ENCODE data around the gene IGSF23.
A peak's percentile ranks its signal among the peaks of the same experiment; 100 is the strongest.

IGSF23 gene, protein sequence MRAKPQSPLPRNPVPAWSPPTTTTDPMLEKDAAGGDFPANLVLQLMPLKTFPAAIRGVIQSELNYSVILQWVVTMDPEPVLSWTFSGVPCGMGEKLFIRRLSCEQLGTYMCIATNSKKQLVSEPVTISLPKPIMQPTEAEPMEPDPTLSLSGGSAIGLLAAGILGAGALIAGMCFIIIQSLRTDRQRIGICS

GRCh38 chr19:44613295-44614178 lies at the start of gene IGSF23:
TSS of gene IGSF23 (plus strand) at chr19:44613563. CDS start at chr19:44613646, 83 bp downstream.
- no peak for DNase-seq

DNA sequence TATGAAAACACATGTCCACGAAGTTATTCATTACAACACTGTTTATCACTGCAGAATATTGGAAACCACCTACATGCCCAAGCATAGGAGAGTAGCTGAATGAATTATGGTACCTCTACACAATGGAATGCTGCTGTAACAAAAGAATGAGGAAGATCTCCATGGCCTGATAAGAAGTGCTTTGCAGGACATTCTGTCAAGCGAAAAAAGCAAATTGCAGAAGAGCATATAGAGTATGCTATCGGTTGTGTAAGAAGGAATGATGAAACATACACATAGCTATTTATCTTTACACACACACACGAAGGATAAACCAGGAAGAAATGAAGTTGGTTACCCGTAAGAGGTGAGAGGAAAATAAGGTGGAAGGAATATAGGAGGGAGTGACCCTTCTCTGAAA lies 46.4 kb upstream of the IGSF23 start:
- no peak for DNase-seq

DNA sequence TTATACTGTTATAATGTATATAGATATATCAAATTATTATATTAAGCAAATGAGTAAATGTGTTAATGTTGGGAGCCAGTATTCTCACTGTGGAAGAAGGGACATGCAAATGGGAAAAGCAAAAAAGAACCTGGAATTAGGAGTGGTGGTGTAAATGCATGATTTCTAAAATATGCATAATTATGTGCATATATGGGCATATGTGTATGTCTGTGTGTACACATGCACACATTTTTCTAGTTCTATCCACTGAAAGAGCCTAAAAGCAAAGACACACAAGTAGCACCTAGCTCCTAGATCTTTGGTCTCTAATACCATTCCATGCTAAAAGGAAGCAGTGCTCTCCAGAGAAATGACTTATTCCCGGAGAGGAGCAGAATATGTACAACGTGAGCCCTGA lies 45.6 kb upstream of the IGSF23 start:
- no peak for DNase-seq

GRCh38 chr19:44570603-44570983 lies 42.8 kb upstream of the IGSF23 start:
- DNase-seq = no peak

DNA sequence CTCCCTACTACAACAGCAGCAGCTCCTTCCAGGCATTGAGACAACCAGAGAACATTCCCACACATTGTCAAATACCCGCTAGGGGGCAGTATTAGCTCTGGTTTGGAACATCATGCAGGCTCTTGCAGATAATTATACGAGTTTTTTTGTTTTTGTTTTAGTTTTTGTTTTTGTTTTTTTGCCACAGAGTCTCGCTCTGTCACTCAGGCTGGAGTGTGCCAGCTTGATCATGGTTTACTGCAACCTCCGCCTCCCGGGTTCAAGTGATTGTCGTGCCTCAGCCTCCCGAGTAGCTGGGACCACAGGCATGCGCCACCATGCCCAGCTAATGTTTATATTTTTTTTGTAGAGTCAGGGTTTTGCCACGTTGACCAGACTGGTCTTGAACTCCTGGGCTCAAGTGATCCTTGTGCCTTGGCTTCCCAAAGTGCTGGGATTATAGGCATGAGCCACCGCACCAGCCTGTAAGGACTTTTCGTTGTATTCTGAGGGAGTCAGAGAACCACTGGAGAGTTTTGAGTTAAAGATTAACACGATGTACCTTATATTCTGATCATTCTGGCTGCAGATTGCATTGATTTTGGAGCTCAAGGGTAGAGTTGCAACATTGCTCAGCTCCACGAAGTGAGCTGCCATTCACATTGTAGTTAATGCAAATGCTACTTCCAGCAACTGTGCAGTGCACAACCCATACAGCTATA lies 42.2 kb upstream of the IGSF23 start:
- peak; percentile 54 to 73 for DNase-seq

GRCh38 chr19:44571830-44572580 lies 41.4 kb upstream of the IGSF23 start:
- DNase-seq = no peak

DNA sequence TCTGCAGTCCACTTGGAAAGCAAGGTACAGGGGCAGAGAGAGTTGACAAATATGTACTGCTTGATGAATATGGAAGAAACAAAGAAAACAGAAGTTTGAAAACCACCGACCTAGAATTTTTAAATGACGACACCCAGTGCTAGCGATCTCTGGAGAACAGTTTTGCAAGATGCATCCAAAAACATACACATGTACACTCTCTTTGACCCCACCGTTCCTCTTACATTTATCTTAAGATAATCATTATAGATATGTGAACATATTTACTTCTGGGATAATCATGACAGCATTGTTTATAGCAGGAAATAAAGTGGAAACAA lies 40.8 kb upstream of the IGSF23 start:
- no peak for DNase-seq

- no peak for DNase-seq
Measured at GRCh38 chr19:44573183-44573582, 40.2 kb upstream of the IGSF23 start.

DNA sequence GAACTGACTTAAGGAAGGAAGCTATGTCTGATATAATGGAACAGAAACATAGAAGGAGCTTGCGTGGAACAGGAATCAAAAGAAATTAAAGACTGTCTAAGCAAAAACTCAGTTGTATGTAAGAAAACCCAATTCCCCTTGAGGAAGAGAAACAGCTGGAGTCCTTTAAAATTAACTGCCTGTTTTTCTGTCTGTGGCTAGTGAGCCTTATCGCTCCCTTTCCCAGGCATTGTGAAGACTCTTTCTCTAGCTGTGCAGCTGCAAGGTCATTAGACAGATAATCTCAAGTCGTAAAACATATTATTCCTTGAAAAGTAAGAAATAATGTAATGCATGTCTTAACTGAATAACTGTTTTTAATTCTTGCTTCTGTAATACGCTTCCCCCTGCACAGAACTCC lies 39.7 kb upstream of the IGSF23 start:
- DNase-seq = no peak

GRCh38 chr19:44574186-44574950 lies 39.0 kb upstream of the IGSF23 start:
- DNase-seq = no peak

DNA sequence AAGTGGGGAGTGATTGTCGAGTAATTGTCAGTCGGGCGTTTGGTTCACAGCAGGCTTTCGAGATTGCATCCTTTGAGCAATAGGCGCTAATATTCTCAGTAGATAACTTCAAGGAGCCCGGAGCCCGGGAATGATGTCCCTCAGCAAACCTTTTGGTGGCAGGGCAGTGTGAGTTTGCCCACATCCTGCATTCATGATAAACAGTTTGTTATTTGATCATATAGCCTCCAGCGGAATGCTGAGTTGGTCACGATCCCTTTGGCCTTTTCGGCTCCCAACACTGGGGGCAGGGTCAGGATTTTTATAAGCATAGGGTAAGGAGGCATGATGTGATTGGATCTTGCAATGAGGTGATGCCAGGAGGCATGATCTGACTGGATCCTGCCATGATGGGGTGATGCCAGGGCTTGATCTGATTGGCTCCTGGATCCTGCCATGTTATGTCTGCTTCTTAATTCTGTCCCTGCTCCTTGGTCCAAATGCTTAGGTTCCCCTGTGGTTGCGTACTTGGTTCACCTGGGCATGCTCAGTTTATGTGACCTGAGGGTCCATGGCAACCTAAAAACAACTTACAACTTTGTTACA lies 38.2 kb upstream of the IGSF23 start:
- no peak for DNase-seq

DNA sequence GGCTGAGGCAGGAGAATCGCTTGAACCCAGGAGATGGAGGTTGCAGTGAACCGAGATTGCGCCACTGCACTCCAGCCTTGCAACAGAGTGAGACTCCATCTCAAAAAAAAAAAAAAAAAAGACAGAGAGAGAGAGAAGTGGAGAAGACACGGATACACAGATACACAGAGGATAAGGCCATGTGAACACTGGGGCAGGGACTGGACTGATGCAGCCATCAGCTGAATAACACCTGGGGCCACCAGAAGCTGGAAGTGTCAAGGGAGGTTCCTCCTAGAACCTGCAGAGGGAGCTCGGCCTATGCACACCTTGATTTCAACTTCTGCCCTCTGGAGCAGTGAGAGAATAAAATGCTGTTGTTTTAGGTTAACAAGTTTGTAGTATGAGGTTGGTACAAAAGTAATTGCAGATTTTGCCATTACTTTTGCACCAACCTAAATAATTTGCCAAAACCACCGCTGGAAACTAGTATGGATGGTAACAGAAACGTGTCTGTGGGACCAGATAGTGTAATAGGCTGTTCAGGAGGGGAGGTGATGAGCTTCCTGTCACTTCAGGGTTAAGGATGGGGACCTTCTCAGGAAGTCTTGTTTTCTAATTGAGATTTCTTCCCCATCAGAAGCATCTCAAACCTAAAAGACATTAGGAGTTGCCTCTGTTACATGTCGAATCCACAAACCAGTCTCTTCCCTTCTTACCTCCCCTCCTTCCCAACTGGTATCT lies 36.4 kb upstream of the IGSF23 start:
- DNase-seq = peak in 1 of 2 experiments; percentile 50

- DNase-seq = no peak
Measured at GRCh38 chr19:44577566-44577874, 35.8 kb upstream of the IGSF23 start.

GRCh38 chr19:44579663-44580365 lies 33.5 kb upstream of the IGSF23 start:
- DNase-seq = no peak

GRCh38 chr19:44580366-44580895 lies 32.9 kb upstream of the IGSF23 start:
- no peak for DNase-seq

DNA sequence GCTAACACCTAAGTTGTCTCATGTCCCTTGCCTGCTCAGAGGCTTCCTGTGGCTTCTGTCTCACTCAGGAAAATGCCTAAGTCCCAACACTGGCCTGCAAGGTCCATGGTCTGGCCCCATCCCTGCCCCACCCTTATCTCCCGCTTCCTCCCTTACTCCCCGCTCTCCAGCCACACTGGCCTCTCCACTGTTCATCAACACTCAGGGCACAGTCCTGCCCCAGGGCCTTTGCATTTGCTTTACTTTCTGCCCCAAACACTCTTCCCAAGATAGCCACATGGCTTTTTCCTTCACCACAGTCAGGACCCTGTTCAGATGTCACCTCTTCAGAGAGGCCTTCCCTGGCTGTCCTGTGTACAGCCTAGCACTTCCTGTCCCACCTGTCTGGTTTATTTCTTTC lies 32.1 kb upstream of the IGSF23 start:
- no peak for DNase-seq

DNA sequence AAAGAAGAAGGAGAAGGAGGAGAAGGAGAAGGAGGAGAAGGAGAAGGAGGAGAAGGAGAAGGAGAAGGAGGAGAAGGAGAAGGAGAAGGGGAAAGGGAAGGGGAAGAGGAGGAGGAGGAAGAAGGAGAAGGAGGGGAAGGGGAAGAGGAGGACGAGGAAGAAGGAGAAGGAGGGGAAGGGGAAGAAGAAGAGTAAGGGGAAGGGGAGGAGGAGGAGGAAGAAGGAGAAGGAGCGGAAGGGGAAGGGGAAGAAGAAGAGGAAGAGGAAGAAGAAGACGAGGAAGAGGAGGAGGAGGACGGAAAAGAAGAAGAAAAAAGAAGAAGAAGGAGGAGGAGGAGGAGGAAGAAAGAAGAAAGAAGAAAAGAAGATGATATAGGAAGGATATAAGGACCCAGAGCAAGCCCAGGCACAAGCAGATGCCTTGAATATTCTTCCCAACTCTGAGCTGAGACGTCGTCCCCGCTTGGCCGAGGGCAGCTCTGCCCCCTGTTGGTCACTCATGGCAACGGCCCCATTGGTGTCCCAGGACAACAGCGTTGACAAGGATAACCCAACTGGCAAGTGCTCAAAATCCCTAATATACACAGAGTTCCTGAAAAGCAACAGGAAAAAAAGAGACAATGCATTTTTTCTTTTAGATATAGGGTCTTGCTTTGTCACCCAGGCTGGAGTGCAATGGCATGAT lies 30.6 kb upstream of the IGSF23 start:
- peak in 1 of 2 experiments; percentile 4 for DNase-seq

GRCh38 chr19:44585371-44586133 lies 27.8 kb upstream of the IGSF23 start:
- DNase-seq = no peak
